ENCODE data around the gene SLC16A4.

Gene SLC16A4

GRCh38 chr1:110321846-110322245 is 69.0 kb downstream of the SLC16A4 start:
- no peak for DNase-seq

DNA sequence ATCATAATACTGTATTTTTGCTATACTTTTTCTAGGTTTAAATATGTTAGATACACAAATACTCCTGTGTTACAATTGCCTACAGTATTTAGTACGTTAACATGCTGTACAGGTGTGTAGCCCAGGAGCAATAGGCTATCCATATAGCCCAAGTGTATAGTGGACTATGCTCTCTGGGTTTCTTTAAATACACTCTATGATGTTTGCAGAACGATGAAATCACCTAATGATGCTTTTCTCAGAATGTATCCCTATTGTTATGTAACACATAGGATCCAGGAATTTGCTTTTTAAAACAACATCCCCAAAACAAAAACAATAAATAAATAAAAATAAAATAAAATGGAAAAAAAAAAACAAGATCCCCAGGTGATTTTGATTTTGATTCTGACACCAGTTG is 69.8 kb downstream of the SLC16A4 start:
- DNase-seq = no peak

DNA sequence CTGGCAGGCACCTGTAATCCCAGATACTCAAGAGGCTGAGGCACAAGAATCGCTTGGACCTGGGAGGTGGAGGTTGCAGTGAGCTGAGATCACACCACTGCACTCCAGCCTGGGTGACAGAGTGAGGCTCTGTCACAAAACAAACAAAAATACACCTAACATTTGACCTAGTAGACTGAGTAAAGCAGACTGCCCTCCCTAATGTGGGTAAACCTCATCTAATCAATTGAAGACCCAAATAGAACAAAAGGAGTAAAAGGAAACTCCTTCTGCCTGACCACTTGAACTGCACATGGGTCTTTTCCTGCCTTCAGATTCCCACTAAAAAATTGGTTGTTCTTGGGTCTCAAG is 70.7 kb downstream of the SLC16A4 start:
- no peak for DNase-seq

GRCh38 chr1:110319332-110320167 is 71.3 kb downstream of the SLC16A4 start:
- DNase-seq = no peak

- DNase-seq = no peak
These were observed 72.8 kb downstream of the SLC16A4 start for GRCh38 chr1:110318046-110318445.

DNA sequence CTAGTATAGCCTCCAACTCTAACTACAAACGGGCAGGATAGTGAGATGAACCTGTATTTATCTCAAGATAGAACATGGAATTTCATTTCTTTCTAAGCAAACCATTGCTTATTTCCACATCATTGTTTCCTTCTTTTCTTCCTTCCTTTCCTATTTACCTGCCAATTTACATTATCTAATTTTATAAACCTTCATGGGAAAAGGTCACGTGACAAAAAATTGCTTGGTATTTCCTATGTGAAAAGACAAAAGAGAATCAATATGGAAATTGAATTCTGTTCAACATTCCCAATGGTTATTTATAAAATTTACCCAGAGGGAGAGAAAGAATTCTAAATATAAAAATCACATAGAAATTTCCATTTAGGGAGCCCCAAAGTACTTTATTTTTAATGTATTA is 74.1 kb downstream of the SLC16A4 start:
- no peak for DNase-seq

Measured in T-helper 1 cell (primary cell).